HepG2 (cell line): ENCODE data around the gene FOXD3. TPM values are rescaled to one million over a fixed set of nuclear protein-coding genes. Genes with fewer than 3 reads are reported as not detected.

ENCODE experiments used
- ATAC-seq: fragments of 200-7000 bp; cut with Tn5 transposase; 3 replicates; pipeline ENCODE4 v1.9.1; 2020; ENCODE audit warnings: mild to moderate bottlenecking, moderate library complexity
- BruUV-seq: library from RNA; stranded (reverse); fragments of 400-500 nt; replicated peaks from 2 replicates; lab custom pipeline; 2021; lab: Mats Ljungman, UMichigan
- CTCF ChIA-PET: fragments of 300-600 bp; formaldehyde crosslinking; extraction: SDS; loops from one replicate; lab custom pipeline; 2021; ENCODE audit warnings: low total read pairs, inconsistent platforms, low intra/inter-chr PET ratio; lab: Yijun Ruan, JAX
- POLR2A ChIA-PET: fragments of 350-600 bp; sonication (Branson Sonifier 250); formaldehyde crosslinking; loops from one replicate; lab custom pipeline; 2020; ENCODE audit warnings: antibody characterized with exemption, inconsistent platforms; lab: Yijun Ruan, JAX
- DNase-seq: peaks from one replicate; pipeline ENCODE4 v3.0.0-alpha.2; 2015; ENCODE audit warnings: low spot score
- FAIRE-seq: peaks from 3 replicates; lab custom pipeline; 2011; peaks lifted over from hg19 to GRCh38; lab: Jason Lieb, UNC
- H2AFZ ChIP-seq: one replicate; pipeline ENCODE4 v1.6.1; 2011; ENCODE audit warnings: low read length, inconsistent platforms
- H3K27ac ChIP-seq: fragments of 300-600 bp; 3 replicates; pipeline ENCODE4 v1.8.0; 2011; ENCODE audit warnings: mixed run types, mild to moderate bottlenecking, mixed read lengths, low read length, inconsistent platforms; ENCODE audit not compliant: insufficient read depth; ENCODE audit errors: extremely low read length
- H3K27me3 ChIP-seq, 2 experiments: fragments of 200-600 bp in 1 of 2; 2 replicates in 1 of 2; 3 replicates in 1 of 2; pipeline versions ENCODE4 v1.6.0 to v1.8.0; 2011; ENCODE audit warnings: low read length in 2 of 2, mild to moderate bottlenecking in 2 of 2, moderate library complexity in 2 of 2, inconsistent platforms in 1 of 2; ENCODE audit not compliant: insufficient read depth in 2 of 2, control insufficient read depth in 1 of 2
- H3K36me3 ChIP-seq, 2 experiments: fragments of 200-600 bp in 1 of 2; replicated peaks in 1 of 2; 2 replicates in 1 of 2; 3 replicates in 1 of 2; pipeline versions ENCODE4 v1.5.1 to v1.8.0; 2011; ENCODE audit warnings: low read length in 2 of 2, inconsistent platforms in 1 of 2; ENCODE audit not compliant: insufficient read depth in 2 of 2, control insufficient read depth in 1 of 2
- H3K4me1 ChIP-seq: 2 replicates; pipeline ENCODE4 v1.5.1; 2012; ENCODE audit warnings: low read length, inconsistent platforms; ENCODE audit not compliant: insufficient read depth
- H3K4me2 ChIP-seq: 2 replicates; pipeline ENCODE4 v1.6.0; 2011; ENCODE audit warnings: low read depth, low read length, inconsistent platforms
- H3K4me3 ChIP-seq, 3 experiments: fragments of 200-600 bp in 1 of 3; sonication (generic), shearing (Covaris generic) in 1 of 3; replicated peaks in 1 of 3; 2 replicates each; pipeline ENCODE4 v1.5.1; 2011 to 2016; ENCODE audit warnings: low read length in 3 of 3, inconsistent platforms in 2 of 3, low read depth in 2 of 3, mild to moderate bottlenecking in 2 of 3, control low read depth in 1 of 3, mixed read lengths in 1 of 3; ENCODE audit not compliant: insufficient read depth in 1 of 3
- H3K79me2 ChIP-seq: one replicate; pipeline ENCODE4 v1.6.1; 2011; ENCODE audit warnings: low read length, inconsistent platforms; ENCODE audit not compliant: insufficient read depth
- H3K9ac ChIP-seq: 2 replicates; pipeline ENCODE4 v1.6.0; 2011; ENCODE audit warnings: mild to moderate bottlenecking, low read depth, low read length, inconsistent platforms; ENCODE audit not compliant: insufficient read depth
- H3K9me3 ChIP-seq: 2 replicates; pipeline ENCODE4 v1.5.1; 2012; ENCODE audit warnings: mild to moderate bottlenecking, low read length
- H4K20me1 ChIP-seq: 2 replicates; pipeline ENCODE4 v1.6.0; 2011; ENCODE audit warnings: inconsistent platforms, mild to moderate bottlenecking, low read length, moderate library complexity; ENCODE audit not compliant: insufficient read depth
- KDM5A ChIP-seq: fragments of 200-600 bp; sonication (generic); IDR thresholded peaks from 2 replicates; pipeline ENCODE4 v1.7.0; 2018; ENCODE audit warnings: antibody characterized with exemption, mild to moderate bottlenecking, low read length, borderline replicate concordance
- NCOA5 ChIP-seq: sonication (generic); formaldehyde crosslinking; IDR thresholded peaks from 2 replicates; pipeline ENCODE4 v1.4.0; 2020; ENCODE audit warnings: missing genetic modification reagents
- WGBS: methylation state at CpG from one replicate; pipeline ENCODE4 v1.1.6; 2017; ENCODE audit warnings: low lambda C conversion rate; 5-methylcytosine and 5-hydroxymethylcytosine counted together
- in situ Hi-C: cut with HindIII; loops from 2 replicates; pipeline ENCODE4 v1.10.0; 2017; ENCODE audit warnings: low pct_unique_long_range_greater_than_20kb; ENCODE audit not compliant: extremely low pct_ligation_motif_present
- intact Hi-C: fragments of 100-400 bp; cut with micrococcal nuclease; formaldehyde crosslinking; loops from one replicate; pipeline ENCODE4 v1.10.0; 2022; ENCODE audit not compliant: unreplicated experiment
- polyA plus RNA-seq, 8 experiments: library from polyadenylated mRNA; depleted of rRNA in 3 of 8; stranded (reverse) in 7 of 8; unstranded in 1 of 8; fragments of >200 nt; fragmentation: Illumina TruSeq in 4 of 8; extraction: Trizol in 4 of 8; gene quantifications; 2 replicates each; pipeline versions ENCODE4 v1.2.1 to v1.2.3, GENCODE V29; 2011 to 2016; ENCODE audit warnings: low read depth in 4 of 8, missing spikeins in 1 of 8, mixed read lengths in 1 of 8; ENCODE audit not compliant: insufficient read depth in 1 of 8
- total RNA-seq, 5 experiments: library from RNA; depleted of rRNA; stranded (reverse); fragments of >200 nt; fragmentation: Illumina TruSeq; extraction: Trizol; gene quantifications; 2 replicates each; pipeline ENCODE4 v1.2.3, GENCODE V29; 2016; ENCODE audit warnings: low read depth in 1 of 5
- TF ChIP-seq, protein P1 (sequence below): sonication (generic); formaldehyde crosslinking; IDR thresholded peaks from 2 replicates; pipeline ENCODE4 v1.5.0; 2020; ENCODE audit warnings: mild to moderate bottlenecking, missing genetic modification reagents, borderline replicate concordance

Gene FOXD3
- total and polyA plus RNA-seq, 2 of the 13 experiments (the other 11 are each of a cell fraction or from before 2014, with no cell fraction given), result not detected

DNA sequence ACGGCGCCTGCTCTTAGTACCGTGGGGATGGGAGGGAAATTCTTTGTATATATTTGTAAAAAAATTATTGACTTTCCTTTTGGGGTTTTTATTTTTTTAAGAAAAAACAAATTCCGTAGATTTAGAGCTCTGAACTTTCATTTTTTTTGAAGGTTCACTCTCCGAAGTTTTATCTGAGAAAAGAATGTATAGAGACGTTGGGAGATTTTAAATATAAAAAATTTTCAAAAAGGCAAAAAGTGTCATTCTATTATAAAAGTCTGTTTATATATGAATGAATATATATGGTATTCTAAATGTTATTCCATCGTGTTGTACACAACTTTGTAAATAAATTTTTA, 2.4 kb downstream of the FOXD3 start:
- Histone ChIP-seq H3K79me2 (no peaks in the 10 kb centered on the region), H3K9me3 (no peaks in the 10 kb centered on the region), H3K4me3 (no peak overlapping the region), H3K4me2 (no peak overlapping the region), H2AFZ (no peak overlapping the region), H3K36me3 (no peaks in the 10 kb centered on the region), H3K27me3 (peaks cover 10 to 63% of the 10 kb centered on the region in 2 experiments), H3K9ac (no peak overlapping the region), H3K4me1 (peaks cover 22% of the 10 kb centered on the region), H4K20me1 (no peaks in the 10 kb centered on the region), H3K27ac (no peak overlapping the region)
- CTCF ChIA-PET, result no interaction called here
- ATAC-seq, result no peak
- POLR2A ChIA-PET, result no interaction called here
- no peak for DNase-seq
- in situ Hi-C loops (loop anchor here (5.0 kb wide), 1 partner anchor 208 kb away; no protein-coding TSS in a partner anchor), intact Hi-C loops (no loop called here)
- no TSS peak for BruUV-seq
- 39% methylated on average over 7 of the region's 7 CpGs for WGBS
- no peak for FAIRE-seq
- no peak for TF ChIP-seq NCOA5 (CRISPR knock-in tag)
- TF ChIP-seq, protein P1, sequence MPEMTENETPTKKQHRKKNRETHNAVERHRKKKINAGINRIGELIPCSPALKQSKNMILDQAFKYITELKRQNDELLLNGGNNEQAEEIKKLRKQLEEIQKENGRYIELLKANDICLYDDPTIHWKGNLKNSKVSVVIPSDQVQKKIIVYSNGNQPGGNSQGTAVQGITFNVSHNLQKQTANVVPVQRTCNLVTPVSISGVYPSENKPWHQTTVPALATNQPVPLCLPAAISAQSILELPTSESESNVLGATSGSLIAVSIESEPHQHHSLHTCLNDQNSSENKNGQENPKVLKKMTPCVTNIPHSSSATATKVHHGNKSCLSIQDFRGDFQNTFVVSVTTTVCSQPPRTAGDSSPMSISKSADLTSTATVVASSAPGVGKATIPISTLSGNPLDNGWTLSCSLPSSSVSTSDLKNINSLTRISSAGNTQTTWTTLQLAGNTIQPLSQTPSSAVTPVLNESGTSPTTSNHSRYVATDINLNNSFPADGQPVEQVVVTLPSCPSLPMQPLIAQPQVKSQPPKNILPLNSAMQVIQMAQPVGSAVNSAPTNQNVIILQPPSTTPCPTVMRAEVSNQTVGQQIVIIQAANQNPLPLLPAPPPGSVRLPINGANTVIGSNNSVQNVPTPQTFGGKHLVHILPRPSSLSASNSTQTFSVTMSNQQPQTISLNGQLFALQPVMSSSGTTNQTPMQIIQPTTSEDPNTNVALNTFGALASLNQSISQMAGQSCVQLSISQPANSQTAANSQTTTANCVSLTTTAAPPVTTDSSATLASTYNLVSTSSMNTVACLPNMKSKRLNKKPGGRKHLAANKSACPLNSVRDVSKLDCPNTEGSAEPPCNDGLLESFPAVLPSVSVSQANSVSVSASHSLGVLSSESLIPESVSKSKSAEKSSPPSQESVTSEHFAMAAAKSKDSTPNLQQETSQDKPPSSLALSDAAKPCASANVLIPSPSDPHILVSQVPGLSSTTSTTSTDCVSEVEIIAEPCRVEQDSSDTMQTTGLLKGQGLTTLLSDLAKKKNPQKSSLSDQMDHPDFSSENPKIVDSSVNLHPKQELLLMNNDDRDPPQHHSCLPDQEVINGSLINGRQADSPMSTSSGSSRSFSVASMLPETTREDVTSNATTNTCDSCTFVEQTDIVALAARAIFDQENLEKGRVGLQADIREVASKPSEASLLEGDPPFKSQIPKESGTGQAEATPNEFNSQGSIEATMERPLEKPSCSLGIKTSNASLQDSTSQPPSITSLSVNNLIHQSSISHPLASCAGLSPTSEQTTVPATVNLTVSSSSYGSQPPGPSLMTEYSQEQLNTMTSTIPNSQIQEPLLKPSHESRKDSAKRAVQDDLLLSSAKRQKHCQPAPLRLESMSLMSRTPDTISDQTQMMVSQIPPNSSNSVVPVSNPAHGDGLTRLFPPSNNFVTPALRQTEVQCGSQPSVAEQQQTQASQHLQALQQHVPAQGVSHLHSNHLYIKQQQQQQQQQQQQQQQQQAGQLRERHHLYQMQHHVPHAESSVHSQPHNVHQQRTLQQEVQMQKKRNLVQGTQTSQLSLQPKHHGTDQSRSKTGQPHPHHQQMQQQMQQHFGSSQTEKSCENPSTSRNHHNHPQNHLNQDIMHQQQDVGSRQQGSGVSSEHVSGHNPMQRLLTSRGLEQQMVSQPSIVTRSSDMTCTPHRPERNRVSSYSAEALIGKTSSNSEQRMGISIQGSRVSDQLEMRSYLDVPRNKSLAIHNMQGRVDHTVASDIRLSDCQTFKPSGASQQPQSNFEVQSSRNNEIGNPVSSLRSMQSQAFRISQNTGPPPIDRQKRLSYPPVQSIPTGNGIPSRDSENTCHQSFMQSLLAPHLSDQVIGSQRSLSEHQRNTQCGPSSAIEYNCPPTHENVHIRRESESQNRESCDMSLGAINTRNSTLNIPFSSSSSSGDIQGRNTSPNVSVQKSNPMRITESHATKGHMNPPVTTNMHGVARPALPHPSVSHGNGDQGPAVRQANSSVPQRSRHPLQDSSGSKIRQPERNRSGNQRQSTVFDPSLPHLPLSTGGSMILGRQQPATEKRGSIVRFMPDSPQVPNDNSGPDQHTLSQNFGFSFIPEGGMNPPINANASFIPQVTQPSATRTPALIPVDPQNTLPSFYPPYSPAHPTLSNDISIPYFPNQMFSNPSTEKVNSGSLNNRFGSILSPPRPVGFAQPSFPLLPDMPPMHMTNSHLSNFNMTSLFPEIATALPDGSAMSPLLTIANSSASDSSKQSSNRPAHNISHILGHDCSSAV (CRISPR knock-in tag), result no peak
- no peak for TF ChIP-seq KDM5A
- TF ChIP-seq, all 625 proteins: peak for 0
